Measurements from ENCODE around the gene CNDP1.

CNDP1 gene

DNA sequence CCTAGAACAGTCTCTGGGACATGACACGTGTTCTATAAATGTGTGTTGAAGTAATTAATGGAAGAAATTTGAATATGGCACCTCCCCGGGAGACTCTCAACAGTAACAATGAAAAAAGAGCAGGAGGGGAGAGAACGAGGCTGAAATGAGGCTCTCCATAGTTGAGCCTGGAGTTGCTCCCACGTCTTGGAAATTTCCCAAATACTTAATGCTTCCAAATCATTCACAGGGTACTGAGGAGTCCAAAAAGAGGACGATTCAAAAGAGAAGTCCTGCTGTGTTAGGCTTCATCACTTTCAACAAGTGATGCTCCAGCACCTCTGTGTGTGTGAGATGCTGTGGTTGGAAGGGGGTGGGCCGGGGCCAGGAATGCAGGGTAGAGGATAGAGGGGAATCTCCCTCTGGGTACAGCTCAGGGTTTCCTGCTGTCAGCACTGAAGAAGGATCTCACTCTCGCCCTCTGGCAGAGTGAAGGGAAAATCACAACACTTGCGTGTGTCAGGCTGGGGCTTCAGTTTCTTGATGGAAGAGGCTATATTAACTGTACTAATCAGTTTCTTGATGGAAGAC lies 45.3 kb downstream of the CNDP1 start:
- H3K27ac ChIP-seq = no peak overlapping the region
- H3K36me3 ChIP-seq = no peaks in the 10 kb centered on the region
- no peak overlapping the region for H3K4me3 ChIP-seq (ENCODE audit: low read depth, low read length)
- H3K9me3 ChIP-seq (ENCODE audit: severe bottlenecking) = no peaks in the 10 kb centered on the region
- H3K27me3 ChIP-seq (ENCODE audit: insufficient read depth, low read depth, severe bottlenecking) = no peaks in the 10 kb centered on the region
- TF ChIP-seq, protein P1, sequence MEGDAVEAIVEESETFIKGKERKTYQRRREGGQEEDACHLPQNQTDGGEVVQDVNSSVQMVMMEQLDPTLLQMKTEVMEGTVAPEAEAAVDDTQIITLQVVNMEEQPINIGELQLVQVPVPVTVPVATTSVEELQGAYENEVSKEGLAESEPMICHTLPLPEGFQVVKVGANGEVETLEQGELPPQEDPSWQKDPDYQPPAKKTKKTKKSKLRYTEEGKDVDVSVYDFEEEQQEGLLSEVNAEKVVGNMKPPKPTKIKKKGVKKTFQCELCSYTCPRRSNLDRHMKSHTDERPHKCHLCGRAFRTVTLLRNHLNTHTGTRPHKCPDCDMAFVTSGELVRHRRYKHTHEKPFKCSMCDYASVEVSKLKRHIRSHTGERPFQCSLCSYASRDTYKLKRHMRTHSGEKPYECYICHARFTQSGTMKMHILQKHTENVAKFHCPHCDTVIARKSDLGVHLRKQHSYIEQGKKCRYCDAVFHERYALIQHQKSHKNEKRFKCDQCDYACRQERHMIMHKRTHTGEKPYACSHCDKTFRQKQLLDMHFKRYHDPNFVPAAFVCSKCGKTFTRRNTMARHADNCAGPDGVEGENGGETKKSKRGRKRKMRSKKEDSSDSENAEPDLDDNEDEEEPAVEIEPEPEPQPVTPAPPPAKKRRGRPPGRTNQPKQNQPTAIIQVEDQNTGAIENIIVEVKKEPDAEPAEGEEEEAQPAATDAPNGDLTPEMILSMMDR (IDR thresholded peaks at IDR 0.05; ENCODE audit: low read depth, low read length) = 0 out of 2 replicates have a peak, but pooled peaks have one; percentile 9
- no peak for DNase-seq

DNA sequence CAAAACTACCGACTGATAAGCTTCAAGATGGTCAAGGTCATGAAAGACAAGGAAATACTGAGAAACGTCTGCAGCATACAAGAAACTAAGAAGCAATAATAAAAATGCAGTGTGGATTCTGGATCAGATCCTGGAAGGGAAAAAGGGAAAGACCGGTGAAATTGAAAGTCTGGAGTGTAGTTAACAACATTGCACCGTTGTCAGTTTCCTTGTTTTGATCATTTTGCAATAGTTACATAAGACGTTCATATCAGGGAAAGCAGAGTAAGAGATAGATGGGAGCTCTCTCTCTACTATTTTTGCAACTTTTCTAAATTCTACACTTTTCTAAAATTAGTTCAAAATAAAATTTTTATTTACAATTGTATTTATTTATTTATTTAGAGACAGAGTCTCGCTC lies 48.3 kb downstream of the CNDP1 start:
- DNase-seq = no peak
- Histone ChIP-seq H3K27me3 (ENCODE audit: insufficient read depth, low read depth, severe bottlenecking) (no peaks in the 10 kb centered on the region), H3K4me3 (ENCODE audit: low read depth, low read length) (no peak overlapping the region), H3K36me3 (no peaks in the 10 kb centered on the region), H3K27ac (no peak overlapping the region), H3K9me3 (ENCODE audit: severe bottlenecking) (no peaks in the 10 kb centered on the region)
- TF ChIP-seq, protein P1 (IDR thresholded peaks at IDR 0.05; ENCODE audit: low read depth, low read length) = no peak

DNA sequence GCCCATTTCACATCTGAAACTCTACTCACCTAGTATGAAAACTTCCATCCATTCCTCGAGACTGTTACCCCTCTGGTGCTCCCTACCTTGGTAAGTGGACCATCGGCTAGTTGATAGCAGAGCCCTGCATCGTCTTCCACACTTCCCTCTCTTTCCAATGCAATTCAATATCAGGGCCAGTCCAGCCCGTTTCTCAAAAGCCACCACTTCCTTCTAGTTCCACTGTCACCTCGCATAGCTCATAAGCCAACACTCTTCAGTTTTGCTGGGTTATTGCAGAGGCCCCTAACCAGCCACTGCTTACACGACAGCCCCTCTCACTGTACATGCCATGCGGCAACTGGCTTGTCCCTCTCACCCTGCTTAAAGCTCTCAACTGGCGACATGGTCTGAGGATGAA lies 53.1 kb downstream of the CNDP1 start:
- Histone ChIP-seq H3K27ac (no peak overlapping the region), H3K9me3 (ENCODE audit: severe bottlenecking) (no peaks in the 10 kb centered on the region), H3K27me3 (ENCODE audit: insufficient read depth, low read depth, severe bottlenecking) (no peaks in the 10 kb centered on the region), H3K4me3 (ENCODE audit: low read depth, low read length) (no peak overlapping the region), H3K36me3 (no peaks in the 10 kb centered on the region)
- TF ChIP-seq, protein P1 (IDR thresholded peaks at IDR 0.05; ENCODE audit: low read depth, low read length) = no peak
- no peak for DNase-seq

DNA sequence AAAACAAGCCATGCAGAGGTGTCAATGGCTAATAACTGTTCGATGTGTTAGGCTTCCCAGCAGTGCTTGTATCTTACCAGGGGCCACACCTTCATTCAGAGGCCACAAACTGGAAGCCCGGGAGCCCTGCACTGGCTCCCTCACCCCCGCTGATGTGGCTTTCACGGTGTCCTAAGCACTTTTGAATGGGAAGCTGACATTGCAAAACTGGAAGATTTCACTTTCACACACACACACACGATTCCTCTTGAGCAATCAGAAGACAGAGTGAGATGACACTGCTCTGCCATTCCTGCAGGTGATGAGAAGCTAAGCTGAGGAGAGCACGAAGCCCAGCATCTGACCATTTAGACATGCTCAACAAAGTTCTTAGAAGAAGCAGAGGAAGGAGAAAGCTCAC lies 54.7 kb downstream of the CNDP1 start:
- Histone ChIP-seq H3K36me3 (peaks cover 8% of the 10 kb centered on the region; the same call in 1 of the 2 replicates), H3K27ac (no peak overlapping the region), H3K9me3 (ENCODE audit: severe bottlenecking) (no peaks in the 10 kb centered on the region), H3K27me3 (ENCODE audit: insufficient read depth, low read depth, severe bottlenecking) (no peaks in the 10 kb centered on the region), H3K4me3 (ENCODE audit: low read depth, low read length) (no peak overlapping the region)
- no peak for DNase-seq
- TF ChIP-seq, protein P1 (IDR thresholded peaks at IDR 0.05; ENCODE audit: low read depth, low read length) = no peak

DNA sequence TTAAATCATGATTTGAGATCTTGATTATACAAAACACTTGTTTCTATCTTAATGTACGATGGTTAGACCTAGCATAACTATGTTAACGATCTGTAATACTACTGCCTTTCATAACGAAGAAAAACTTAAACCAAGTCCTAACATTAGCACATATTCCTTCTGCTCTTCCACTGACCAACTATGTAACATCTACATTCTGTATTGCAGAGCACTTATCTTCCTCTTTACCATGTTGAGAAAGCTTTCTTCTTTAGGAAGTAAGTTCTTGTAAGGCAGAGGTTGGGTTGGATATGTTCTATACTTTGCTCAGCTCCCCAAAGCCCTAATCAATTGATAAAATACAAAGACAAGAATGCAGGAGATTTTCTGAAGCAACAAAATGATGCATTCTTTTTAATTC lies 55.5 kb downstream of the CNDP1 start:
- Histone ChIP-seq H3K36me3 (peaks cover 8% of the 10 kb centered on the region), H3K27me3 (ENCODE audit: insufficient read depth, low read depth, severe bottlenecking) (no peaks in the 10 kb centered on the region), H3K4me3 (ENCODE audit: low read depth, low read length) (no peak overlapping the region), H3K27ac (no peak overlapping the region), H3K9me3 (ENCODE audit: severe bottlenecking) (no peaks in the 10 kb centered on the region)
- TF ChIP-seq, protein P1 (IDR thresholded peaks at IDR 0.05; ENCODE audit: low read depth, low read length) = no peak
- DNase-seq = no peak

DNA sequence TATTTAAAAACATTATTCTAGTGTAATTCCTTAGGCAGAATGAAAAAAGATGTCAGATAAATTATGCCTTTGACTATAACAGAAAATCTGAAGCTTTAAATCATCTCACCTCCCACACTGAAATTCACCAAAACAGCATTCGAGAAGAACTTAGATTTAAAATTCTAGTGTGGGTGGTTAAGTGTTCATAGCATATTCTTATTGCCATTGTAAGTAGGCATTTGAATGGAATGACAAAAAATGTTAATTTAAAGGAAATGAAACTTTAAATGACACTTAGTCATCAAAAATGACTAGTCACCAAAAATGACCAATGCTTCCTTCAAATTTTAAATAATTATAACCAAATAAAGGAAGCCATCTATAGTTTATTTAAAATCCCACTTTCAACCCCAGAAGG lies 56.4 kb downstream of the CNDP1 start:
- no peaks in the 10 kb centered on the region for H3K9me3 ChIP-seq (ENCODE audit: severe bottlenecking)
- H3K27ac ChIP-seq = no peak overlapping the region
- DNase-seq = no peak
- peaks cover 12% of the 10 kb centered on the region for H3K36me3 ChIP-seq
- H3K27me3 ChIP-seq (ENCODE audit: insufficient read depth, low read depth, severe bottlenecking) = no peaks in the 10 kb centered on the region
- TF ChIP-seq, protein P1 (IDR thresholded peaks at IDR 0.05; ENCODE audit: low read depth, low read length) = no peak
- no peak overlapping the region for H3K4me3 ChIP-seq (ENCODE audit: low read depth, low read length)

All from WERI-Rb-1 (cell line).